Measurements from ENCODE around the gene SLC44A4. TPM values are rescaled to one million over a fixed set of nuclear protein-coding genes. Genes with fewer than 3 reads are reported as not detected.

Gene SLC44A4
- total and polyA plus RNA-seq, 2 of the 8 experiments (the other 6 are each of a cell fraction or from before 2014, with no cell fraction given) = 4.8 to 7.0 TPM

DNA sequence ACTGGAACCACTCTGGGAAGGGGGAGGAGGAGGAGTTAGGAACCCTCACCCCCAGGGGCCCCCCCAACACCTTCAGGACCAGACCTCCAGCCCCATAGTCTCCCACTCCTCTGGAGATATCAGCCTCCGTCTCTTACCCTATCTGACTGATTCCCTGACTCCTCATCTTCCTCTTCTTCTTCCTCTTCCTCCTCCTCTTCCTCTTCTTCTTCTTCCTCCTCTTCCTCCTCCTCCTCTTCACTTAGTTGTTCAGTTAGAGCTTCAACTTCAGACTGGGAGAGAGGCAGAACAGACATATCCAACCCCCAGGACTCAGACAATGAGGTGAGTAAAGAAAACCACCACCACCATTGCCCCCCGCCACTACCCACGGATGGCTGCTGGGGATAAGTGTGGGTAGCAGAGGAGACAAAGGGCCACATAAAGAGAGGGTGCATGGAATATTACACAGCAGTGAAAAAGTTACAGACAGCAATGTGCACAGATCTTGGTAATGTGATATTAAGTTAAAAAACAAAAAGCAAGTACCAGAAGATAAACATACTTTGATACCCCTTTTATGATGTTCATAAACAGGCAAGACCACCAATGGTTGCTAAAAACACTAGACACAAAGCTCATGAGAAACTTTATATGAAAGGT, 10.7 kb upstream of the SLC44A4 start:
- no peaks in the 10 kb centered on the region; the same call in 1 of the 2 replicates for H3K79me1 ChIP-seq (ENCODE audit: low read depth, low read length)
- H2BK15ac ChIP-seq (ENCODE audit: low read length) = no peak overlapping the region
- H3K4me2 ChIP-seq (ENCODE audit: insufficient read depth in 1 of 2, low read depth in 2 of 2, low read length in 2 of 2) = no peak overlapping the region
- H2AK5ac ChIP-seq (ENCODE audit: low read depth, low read length) = no peak overlapping the region
- H3K79me2 ChIP-seq (ENCODE audit: control insufficient read depth in 1 of 2, insufficient read depth in 2 of 2, low read length in 2 of 2) = no peaks in the 10 kb centered on the region; a peak in 1 of 4 replicates
- no peak overlapping the region for H2BK12ac ChIP-seq (ENCODE audit: low read depth, low read length)
- no peak overlapping the region for H4K5ac ChIP-seq (ENCODE audit: insufficient read length, low read depth, low read length)
- H3K18ac ChIP-seq (ENCODE audit: extremely low read depth, low read length) = no peak overlapping the region
- no peak overlapping the region for H3K23ac ChIP-seq (ENCODE audit: insufficient read length)
- H2BK120ac ChIP-seq (replicated peaks; ENCODE audit: low read depth, low read length) = no peak overlapping the region
- ChIA-PET POLR2A (ENCODE audit: partially characterized antibody) (interaction anchor here (0.7 to 4.2 kb wide), 9 partner anchors 8 to 218 kb away, joined by 3 to 21 read pairs (median 5); partner anchors contain the start of genes EHMT2 and NEU1), CTCF (ENCODE audit: partially characterized antibody) (interaction anchor here (0.6 to 4.9 kb wide), 25 partner anchors 8 to 218 kb away, joined by 3 to 59 read pairs (median 3); partner anchors contain the start of genes EHMT2 and SLC44A4)
- H3K36me3 ChIP-seq (ENCODE audit: control insufficient read depth in 2 of 4, insufficient read depth in 4 of 4, low read length in 3 of 4) = peaks cover 34 to 80% (median 66%) of the 10 kb centered on the region in 4 experiments
- DNase-seq (ENCODE audit: low read depth in 1 of 2, low spot score in 2 of 2) (no peak), FAIRE-seq (no peak)
- H3K27me3 ChIP-seq (replicated peaks in 1 of 4; ENCODE audit: control insufficient read depth in 3 of 4, extremely low read depth in 1 of 4, insufficient read depth in 3 of 4, low read length in 3 of 4) = no peaks in the 10 kb centered on the region
- 98% methylated on average over 3 of the region's 3 CpGs; no CpG with 5 or more reads in 1 of the 2 experiments for WGBS, 2 experiments (ENCODE audit: extremely low coverage in 1 of 2, insufficient coverage in 1 of 2, insufficient read length in 1 of 2, insufficient replicate concordance in 2 of 2, low coverage in 1 of 2, low lambda C conversion rate in 2 of 2, missing lambda C conversion rate in 1 of 2)
- TF ChIP-seq RBBP5 (IDR thresholded peaks at IDR 0.05; ENCODE audit: borderline replicate concordance, low read depth, low read length) (no peak), CBX5 (IDR thresholded peaks at IDR 0.05; ENCODE audit: low read depth, low read length) (no peak)
- no peaks in the 10 kb centered on the region for H3K9me3 ChIP-seq (ENCODE audit: insufficient read depth in 2 of 2, low read depth in 1 of 2, low read length in 1 of 2)
- no peak overlapping the region for H3K4ac ChIP-seq (replicated peaks; ENCODE audit: insufficient read length, low read depth, low read length)
- no peak overlapping the region for H2BK5ac ChIP-seq (ENCODE audit: low read depth, low read length)
- H4K20me1 ChIP-seq (replicated peaks in 1 of 2; ENCODE audit: control insufficient read depth in 1 of 2, insufficient read depth in 2 of 2, low read length in 2 of 2) = peaks cover 5 to 18% of the 10 kb centered on the region in 2 experiments
- H3K4me1 ChIP-seq (replicated peaks in 1 of 4; ENCODE audit: control insufficient read depth in 3 of 4, insufficient read depth in 4 of 4, low read length in 3 of 4) = no peaks in the 10 kb centered on the region
- no peaks in the 10 kb centered on the region for H3K23me2 ChIP-seq (ENCODE audit: low read depth, low read length)
- H2AFZ ChIP-seq (ENCODE audit: low read length) = no peak overlapping the region
- no peak overlapping the region for H4K91ac ChIP-seq (replicated peaks; ENCODE audit: insufficient read length, low read length)
- no peak overlapping the region for H3K56ac ChIP-seq (replicated peaks; ENCODE audit: insufficient read length, low read depth, low read length)
- no peak overlapping the region for H3K4me3 ChIP-seq (ENCODE audit: extremely low read depth in 1 of 4, insufficient read depth in 2 of 4, low read depth in 3 of 4, low read length in 4 of 4)
- H2BK20ac ChIP-seq (ENCODE audit: low read length) = no peak overlapping the region
- no peak overlapping the region for H3K9ac ChIP-seq (replicated peaks in 1 of 4; ENCODE audit: extremely low read depth in 1 of 4, low read depth in 3 of 4, low read length in 3 of 4)
- no peak overlapping the region for H3K14ac ChIP-seq (ENCODE audit: insufficient read length)
- H3K27ac ChIP-seq (ENCODE audit: low read depth, low read length) = no peak overlapping the region
- H4K8ac ChIP-seq (ENCODE audit: extremely low read depth, insufficient read depth, low read length) = no peak overlapping the region

All from H1 (cell line).